Smooth muscle cell (in vitro differentiated cells): ENCODE data around the gene PPARG. TPM values are rescaled to one million over a fixed set of nuclear protein-coding genes. Genes with fewer than 3 reads are reported as not detected.

Experiments
- DNase-seq: peaks from one replicate; lab custom pipeline; 2025; ENCODE audit not compliant: unreplicated experiment; lab: John Stamatoyannopoulos, UW
- H2AFZ ChIP-seq: fragments of 200-600 bp; sonication (generic); 2 replicates; pipeline ENCODE4 v1.6.0; 2016; ENCODE audit warnings: antibody characterized with exemption, low read depth, mild to moderate bottlenecking
- H3F3A ChIP-seq: fragments of 200-600 bp; sonication (generic); 2 replicates; pipeline ENCODE4 v1.6.0; 2017; ENCODE audit warnings: antibody characterized with exemption, low read depth
- H3K27ac ChIP-seq: fragments of 200-600 bp; sonication (generic); 2 replicates; pipeline ENCODE4 v1.5.1; 2016; ENCODE audit warnings: low read depth, mild to moderate bottlenecking
- H3K27me3 ChIP-seq: fragments of 200-600 bp; sonication (generic); 2 replicates; pipeline ENCODE4 v1.6.1; 2016; ENCODE audit warnings: low read depth, mild to moderate bottlenecking
- H3K36me3 ChIP-seq: fragments of 200-600 bp; sonication (generic); 2 replicates; pipeline ENCODE4 v1.5.1; 2016; ENCODE audit warnings: low read depth
- H3K4me1 ChIP-seq: fragments of 200-600 bp; sonication (generic); 2 replicates; pipeline ENCODE4 v1.5.1; 2016; ENCODE audit warnings: low read depth
- H3K4me2 ChIP-seq: fragments of 200-600 bp; sonication (generic); 2 replicates; pipeline ENCODE4 v1.6.0; 2016; ENCODE audit warnings: mild to moderate bottlenecking
- H3K4me3 ChIP-seq: fragments of 200-600 bp; sonication (generic); 2 replicates; pipeline ENCODE4 v1.5.1; 2016; ENCODE audit warnings: mild to moderate bottlenecking
- H3K79me2 ChIP-seq: fragments of 200-600 bp; sonication (generic); 2 replicates; pipeline ENCODE4 v1.6.0; 2016; ENCODE audit warnings: low read depth, mild to moderate bottlenecking
- H3K9ac ChIP-seq: fragments of 200-600 bp; sonication (generic); 2 replicates; pipeline ENCODE4 v1.6.0; 2016; ENCODE audit warnings: low read depth
- H3K9me3 ChIP-seq: fragments of 200-600 bp; sonication (generic); replicated peaks from 2 replicates; pipeline ENCODE4 v1.5.1; 2016; ENCODE audit warnings: low read depth
- H4K20me1 ChIP-seq: fragments of 200-600 bp; sonication (generic); 2 replicates; pipeline ENCODE4 v1.6.0; 2016; ENCODE audit warnings: low read depth
- WGBS: methylation state at CpG from one replicate; pipeline ENCODE4 v1.1.7; 2016; ENCODE audit warnings: low lambda C conversion rate; 5-methylcytosine and 5-hydroxymethylcytosine counted together
- polyA plus RNA-seq: library from polyadenylated mRNA; unstranded; fragments of >200 nt; fragmentation: Nextera tagmentation; extraction: Ambion mirVana; gene quantifications from 2 replicates; pipeline ENCODE4 v1.2.1, GENCODE V29; 2016
- total RNA-seq: library from RNA; depleted of rRNA; stranded (reverse); fragments of >200 nt; gene quantifications from 2 replicates; pipeline ENCODE4 v1.2.3, GENCODE V29; 2014
- TF ChIP-seq, protein P1 (sequence below): fragments of 200-600 bp; sonication (generic); IDR thresholded peaks from 2 replicates; pipeline ENCODE4 v1.5.1; 2017; ENCODE audit warnings: borderline replicate concordance, mild to moderate bottlenecking, antibody characterized with exemption; ENCODE audit not compliant: insufficient read depth, poor library complexity, severe bottlenecking

The PPARG gene
- total and polyA plus RNA-seq, 2 experiments from 2014 or later = 1.5 to 8.5 TPM

DNA sequence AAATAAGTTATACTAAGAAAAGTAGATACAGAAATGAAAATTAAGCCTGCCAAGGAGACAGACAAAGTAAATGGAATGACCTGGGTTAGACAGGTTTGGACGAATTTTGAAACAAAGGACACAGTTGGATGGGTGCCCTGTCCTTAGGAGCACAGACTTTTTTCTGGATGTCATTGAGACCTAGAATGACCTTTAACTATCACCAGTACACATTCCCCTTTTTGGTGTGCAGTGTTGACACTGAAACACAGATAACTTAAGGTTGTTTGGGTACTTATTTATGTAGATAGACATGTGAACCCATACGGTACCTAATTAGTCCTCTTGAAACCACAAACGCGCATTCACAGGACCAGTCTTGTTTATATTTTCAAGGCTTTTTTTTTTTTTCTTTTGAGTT, 86.7 kb downstream of the PPARG start:
- no peak for DNase-seq
- Histone ChIP-seq H3K4me3 (no peak overlapping the region), H3F3A (no peaks in the 10 kb centered on the region), H3K27ac (no peak overlapping the region), H3K9me3 (no peaks in the 10 kb centered on the region), H4K20me1 (no peaks in the 10 kb centered on the region), H3K4me1 (no peaks in the 10 kb centered on the region), H3K9ac (no peak overlapping the region), H3K36me3 (no peaks in the 10 kb centered on the region), H2AFZ (no peak overlapping the region), H3K27me3 (peaks cover 17% of the 10 kb centered on the region), H3K79me2 (no peaks in the 10 kb centered on the region), H3K4me2 (no peak overlapping the region)
- 85% methylated on average over 4 of the region's 4 CpGs for WGBS
- TF ChIP-seq, protein P1, sequence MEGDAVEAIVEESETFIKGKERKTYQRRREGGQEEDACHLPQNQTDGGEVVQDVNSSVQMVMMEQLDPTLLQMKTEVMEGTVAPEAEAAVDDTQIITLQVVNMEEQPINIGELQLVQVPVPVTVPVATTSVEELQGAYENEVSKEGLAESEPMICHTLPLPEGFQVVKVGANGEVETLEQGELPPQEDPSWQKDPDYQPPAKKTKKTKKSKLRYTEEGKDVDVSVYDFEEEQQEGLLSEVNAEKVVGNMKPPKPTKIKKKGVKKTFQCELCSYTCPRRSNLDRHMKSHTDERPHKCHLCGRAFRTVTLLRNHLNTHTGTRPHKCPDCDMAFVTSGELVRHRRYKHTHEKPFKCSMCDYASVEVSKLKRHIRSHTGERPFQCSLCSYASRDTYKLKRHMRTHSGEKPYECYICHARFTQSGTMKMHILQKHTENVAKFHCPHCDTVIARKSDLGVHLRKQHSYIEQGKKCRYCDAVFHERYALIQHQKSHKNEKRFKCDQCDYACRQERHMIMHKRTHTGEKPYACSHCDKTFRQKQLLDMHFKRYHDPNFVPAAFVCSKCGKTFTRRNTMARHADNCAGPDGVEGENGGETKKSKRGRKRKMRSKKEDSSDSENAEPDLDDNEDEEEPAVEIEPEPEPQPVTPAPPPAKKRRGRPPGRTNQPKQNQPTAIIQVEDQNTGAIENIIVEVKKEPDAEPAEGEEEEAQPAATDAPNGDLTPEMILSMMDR = no peak

DNA sequence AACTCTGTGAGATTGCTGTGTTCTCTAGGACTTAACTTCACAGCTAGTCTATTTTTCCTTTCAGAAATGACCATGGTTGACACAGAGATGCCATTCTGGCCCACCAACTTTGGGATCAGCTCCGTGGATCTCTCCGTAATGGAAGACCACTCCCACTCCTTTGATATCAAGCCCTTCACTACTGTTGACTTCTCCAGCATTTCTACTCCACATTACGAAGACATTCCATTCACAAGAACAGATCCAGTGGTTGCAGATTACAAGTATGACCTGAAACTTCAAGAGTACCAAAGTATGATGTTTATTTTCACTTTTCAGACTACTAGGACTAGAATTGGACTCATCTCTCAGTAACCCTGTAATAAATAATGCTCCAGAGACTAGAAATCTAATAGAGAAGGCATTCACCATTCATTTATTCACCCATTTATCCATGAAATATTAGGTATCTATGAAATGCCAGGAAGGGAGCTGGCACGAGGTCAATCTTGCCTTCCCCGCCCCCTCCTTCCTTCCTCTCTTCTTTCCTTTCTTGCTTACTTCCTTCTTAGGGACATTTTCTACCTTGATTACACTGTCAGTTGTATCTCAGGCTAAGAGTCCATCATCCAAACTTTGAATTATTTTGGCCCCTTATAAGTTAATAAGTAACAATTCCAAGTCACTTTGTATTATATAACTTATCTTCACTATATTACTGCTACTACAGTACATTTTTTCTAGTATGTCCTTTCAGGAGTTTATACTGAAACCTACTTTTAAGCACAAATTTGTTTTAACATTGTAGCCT, 91.0 kb downstream of the PPARG start:
- DNase-seq = no peak

DNA sequence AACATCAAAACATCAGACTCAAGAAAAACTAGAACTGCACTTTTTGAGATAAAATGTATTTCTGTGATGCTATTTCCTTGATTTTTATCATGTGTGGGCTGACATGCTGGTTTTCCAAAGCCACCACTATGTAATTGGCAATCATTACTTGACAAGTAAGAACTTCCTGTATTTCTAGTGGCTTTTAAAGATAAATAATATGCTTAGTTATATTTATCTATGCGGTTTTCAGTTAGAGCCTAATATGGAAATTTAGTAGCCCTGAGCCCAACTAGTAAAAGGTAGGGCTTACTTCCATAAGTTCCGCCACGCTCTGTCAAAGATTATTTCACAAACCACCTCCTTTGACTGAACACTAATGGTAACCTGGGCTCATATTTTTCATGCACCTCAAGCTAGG, 91.6 kb downstream of the PPARG start:
- no peak for DNase-seq
- WGBS = 96% methylated on average over 3 of the region's 3 CpGs
- no peak overlapping the region for H2AFZ ChIP-seq
- no peaks in the 10 kb centered on the region for H3K79me2 ChIP-seq
- H3K27me3 ChIP-seq = peaks cover 7% of the 10 kb centered on the region
- H3F3A ChIP-seq = no peaks in the 10 kb centered on the region
- H3K4me3 ChIP-seq = no peak overlapping the region
- no peaks in the 10 kb centered on the region for H3K36me3 ChIP-seq
- H3K9ac ChIP-seq = no peak overlapping the region
- H3K9me3 ChIP-seq = no peaks in the 10 kb centered on the region
- H3K27ac ChIP-seq = no peak overlapping the region
- H4K20me1 ChIP-seq = no peaks in the 10 kb centered on the region
- TF ChIP-seq, protein P1 = no peak
- H3K4me1 ChIP-seq = no peaks in the 10 kb centered on the region
- no peak overlapping the region for H3K4me2 ChIP-seq

More for the DNA sequence above, 91.0 kb downstream of the PPARG start:
- H3K9ac ChIP-seq = no peak overlapping the region
- no peaks in the 10 kb centered on the region for H3K4me1 ChIP-seq
- no peaks in the 10 kb centered on the region for H3F3A ChIP-seq
- no peak overlapping the region for H3K4me3 ChIP-seq
- H2AFZ ChIP-seq = no peak overlapping the region
- H3K27ac ChIP-seq = no peak overlapping the region
- H3K4me2 ChIP-seq = no peak overlapping the region
- no peaks in the 10 kb centered on the region for H4K20me1 ChIP-seq
- TF ChIP-seq, protein P1 = no peak
- no peaks in the 10 kb centered on the region for H3K79me2 ChIP-seq
- H3K9me3 ChIP-seq = no peaks in the 10 kb centered on the region
- 92% methylated on average over 5 of the region's 5 CpGs for WGBS
- H3K36me3 ChIP-seq = no peaks in the 10 kb centered on the region
- peaks cover 12% of the 10 kb centered on the region for H3K27me3 ChIP-seq

DNA sequence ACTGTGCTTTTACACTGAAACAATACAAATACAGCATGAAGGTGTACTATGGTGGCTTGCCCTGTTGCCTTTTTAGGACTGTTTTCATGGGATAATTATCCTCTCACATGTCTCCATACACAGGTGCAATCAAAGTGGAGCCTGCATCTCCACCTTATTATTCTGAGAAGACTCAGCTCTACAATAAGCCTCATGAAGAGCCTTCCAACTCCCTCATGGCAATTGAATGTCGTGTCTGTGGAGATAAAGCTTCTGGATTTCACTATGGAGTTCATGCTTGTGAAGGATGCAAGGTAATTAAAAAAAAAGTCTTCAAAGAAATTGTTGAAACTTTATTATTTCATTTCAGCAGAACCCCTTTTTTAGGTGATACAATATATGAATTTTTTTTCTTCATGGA, 92.3 kb downstream of the PPARG start:
- Histone ChIP-seq H3F3A (no peaks in the 10 kb centered on the region), H3K79me2 (no peaks in the 10 kb centered on the region), H3K4me3 (no peak overlapping the region), H3K27me3 (peaks cover 7% of the 10 kb centered on the region), H3K4me1 (no peaks in the 10 kb centered on the region), H3K27ac (no peak overlapping the region), H3K36me3 (no peaks in the 10 kb centered on the region), H3K9me3 (no peaks in the 10 kb centered on the region), H3K9ac (no peak overlapping the region), H2AFZ (no peak overlapping the region), H3K4me2 (no peak overlapping the region), H4K20me1 (no peaks in the 10 kb centered on the region)
- WGBS = 77% methylated on average over 1 of the region's 1 CpG
- DNase-seq = no peak
- TF ChIP-seq, protein P1 = no peak
